OCI-LY1 (cell line): ENCODE data around the gene TMEM186.

Experiments
- CTCF ChIP-seq: fragments of 200-600 bp; sonication (generic), shearing (Covaris generic); IDR thresholded peaks from 2 replicates; pipeline ENCODE4 v1.5.1; 2017; ENCODE audit warnings: mild to moderate bottlenecking, antibody characterized with exemption, low read length, moderate library complexity, mixed read lengths
- EZH2 ChIP-seq: fragments of 200-600 bp; sonication (generic), shearing (Covaris generic); IDR thresholded peaks from 2 replicates; pipeline ENCODE4 v1.8.0; 2017; ENCODE audit warnings: borderline replicate concordance, mixed run types, mild to moderate bottlenecking, antibody characterized with exemption, low read length, moderate library complexity, mixed read lengths

- TF ChIP-seq CTCF = no peak
- TF ChIP-seq EZH2 = no peak
These were observed 40.7 kb downstream of the TMEM186 start for GRCh38 chr16:8756755-8757154.
